Liver (tissue), 3 donors: ENCODE measurements around the gene CARS2.

ENCODE experiments used
- GABPA ChIP-seq, 2 donors: IDR thresholded peaks in 1 of 2; conservative IDR thresholded peaks in 1 of 2; 2 replicates each; pipeline ENCODE4 v1.6.1; 2016; ENCODE audit warnings: antibody characterized with exemption in 2 of 2, mild to moderate bottlenecking in 1 of 2, moderate library complexity in 1 of 2
- RXRA ChIP-seq, 2 donors: IDR thresholded peaks; 2 replicates each; pipeline ENCODE4 v1.6.1; 2017 to 2018; ENCODE audit warnings: antibody characterized with exemption in 2 of 2, mild to moderate bottlenecking in 1 of 2
- YY1 ChIP-seq: IDR thresholded peaks from 2 replicates; pipeline ENCODE4 v1.6.1; 2016; ENCODE audit warnings: antibody characterized with exemption, mild to moderate bottlenecking
- ZBTB33 ChIP-seq: IDR thresholded peaks from 2 replicates; pipeline ENCODE4 v1.6.1; 2016; ENCODE audit warnings: antibody characterized with exemption
- TF ChIP-seq, protein P1 (sequence below): fragments of 150-350 bp; IDR thresholded peaks from 2 replicates; pipeline ENCODE4 v1.5.1; 2017; ENCODE audit warnings: improper control_type of control experiment, low read depth, low read length; ENCODE audit not compliant: missing input control
- donor health status: healthy.
- donor health status: healthy.

GRCh38 chr13:110637747-110638146, 68.2 kb downstream of the CARS2 start:
- TF ChIP-seq, protein P1, sequence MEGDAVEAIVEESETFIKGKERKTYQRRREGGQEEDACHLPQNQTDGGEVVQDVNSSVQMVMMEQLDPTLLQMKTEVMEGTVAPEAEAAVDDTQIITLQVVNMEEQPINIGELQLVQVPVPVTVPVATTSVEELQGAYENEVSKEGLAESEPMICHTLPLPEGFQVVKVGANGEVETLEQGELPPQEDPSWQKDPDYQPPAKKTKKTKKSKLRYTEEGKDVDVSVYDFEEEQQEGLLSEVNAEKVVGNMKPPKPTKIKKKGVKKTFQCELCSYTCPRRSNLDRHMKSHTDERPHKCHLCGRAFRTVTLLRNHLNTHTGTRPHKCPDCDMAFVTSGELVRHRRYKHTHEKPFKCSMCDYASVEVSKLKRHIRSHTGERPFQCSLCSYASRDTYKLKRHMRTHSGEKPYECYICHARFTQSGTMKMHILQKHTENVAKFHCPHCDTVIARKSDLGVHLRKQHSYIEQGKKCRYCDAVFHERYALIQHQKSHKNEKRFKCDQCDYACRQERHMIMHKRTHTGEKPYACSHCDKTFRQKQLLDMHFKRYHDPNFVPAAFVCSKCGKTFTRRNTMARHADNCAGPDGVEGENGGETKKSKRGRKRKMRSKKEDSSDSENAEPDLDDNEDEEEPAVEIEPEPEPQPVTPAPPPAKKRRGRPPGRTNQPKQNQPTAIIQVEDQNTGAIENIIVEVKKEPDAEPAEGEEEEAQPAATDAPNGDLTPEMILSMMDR = no peak
- TF ChIP-seq ZBTB33 (no peak), RXRA (IDR thresholded peaks at IDR 0.05) (peak; percentile 49 to 62), GABPA (IDR thresholded peaks at IDR 0.05 in 1 of 2, conservative IDR thresholded peaks at IDR 0.05 in 1 of 2) (no peak), YY1 (no peak)
